AG04450 (cell line): ENCODE data around the gene SPACA7. TPM values are rescaled to one million over a fixed set of nuclear protein-coding genes. Genes with fewer than 3 reads are reported as not detected.

Experiments
- CTCF ChIA-PET: fragments of 300-600, 350-600 bp; formaldehyde crosslinking; extraction: SDS; loops from one replicate; lab custom pipeline; 2022; ENCODE audit warnings: antibody characterized with exemption, inconsistent platforms; lab: Charles Lee
- POLR2A ChIA-PET: fragments of 350-600 bp; formaldehyde crosslinking; extraction: SDS; loops from one replicate; lab custom pipeline; 2021; ENCODE audit warnings: antibody characterized with exemption, inconsistent platforms; lab: Yijun Ruan, JAX
- DNase-seq: peaks from one replicate; pipeline ENCODE4 v3.0.0-alpha.2; 2011; ENCODE audit warnings: low read depth, low spot score
- H3K27ac ChIP-seq: one replicate; pipeline ENCODE4 v1.5.1; 2012; ENCODE audit warnings: low read depth, low read length, control low read depth
- H3K27me3 ChIP-seq: one replicate; pipeline ENCODE4 v1.6.0; 2012; ENCODE audit warnings: low read length; ENCODE audit not compliant: control insufficient read depth, insufficient read depth
- H3K4me3 ChIP-seq: 2 replicates; pipeline ENCODE4 v1.5.1; 2011; ENCODE audit warnings: mild to moderate bottlenecking, low read depth, low read length, control low read depth
- H3K9me3 ChIP-seq: 2 replicates; pipeline ENCODE4 v1.5.1; 2012; ENCODE audit warnings: low read length; ENCODE audit not compliant: control insufficient read depth, insufficient read depth
- polyA plus RNA-seq: library from polyadenylated mRNA; depleted of rRNA; stranded (reverse); fragments of >200 nt; gene quantifications from 2 replicates; pipeline ENCODE4 v1.2.3, GENCODE V29; 2011
- TF ChIP-seq, protein P1 (sequence below): IDR thresholded peaks from 2 replicates; pipeline ENCODE4 v1.5.1; 2011; ENCODE audit warnings: low read depth, low read length, control low read depth, inconsistent platforms

Gene SPACA7
- polyA plus RNA-seq, 1 experiment = not detected

DNA sequence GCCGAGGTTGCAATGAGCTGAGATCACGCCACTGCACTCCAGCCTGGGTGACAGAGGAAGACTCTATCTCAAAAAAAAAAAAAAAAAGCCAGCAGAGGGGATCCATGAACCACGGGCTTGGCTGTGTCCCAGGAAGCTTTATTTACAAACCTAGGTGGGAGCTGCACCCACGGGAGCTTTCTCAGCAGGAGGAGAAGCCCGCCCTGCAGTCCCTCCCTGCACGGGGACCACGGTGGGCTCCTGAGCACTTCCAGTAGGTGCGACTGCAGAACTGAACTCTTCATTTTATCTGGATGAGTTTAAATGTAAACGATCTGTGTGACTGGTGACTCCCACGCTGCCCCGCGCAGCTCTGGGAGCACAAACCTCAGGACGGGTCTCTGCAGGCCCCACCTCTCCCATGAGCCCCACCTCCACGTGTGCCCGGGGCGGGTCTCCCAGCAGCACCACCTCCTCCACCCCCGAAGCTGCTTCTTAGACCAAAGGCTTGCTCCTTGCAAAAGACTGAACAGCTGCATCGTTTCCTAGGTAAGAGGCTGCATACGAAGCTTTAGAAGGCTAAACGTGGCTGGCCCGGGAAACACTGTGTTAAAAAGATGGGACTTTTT is 66.4 kb downstream of the SPACA7 start:
- no peak for DNase-seq
- POLR2A ChIA-PET = no interaction called here

DNA sequence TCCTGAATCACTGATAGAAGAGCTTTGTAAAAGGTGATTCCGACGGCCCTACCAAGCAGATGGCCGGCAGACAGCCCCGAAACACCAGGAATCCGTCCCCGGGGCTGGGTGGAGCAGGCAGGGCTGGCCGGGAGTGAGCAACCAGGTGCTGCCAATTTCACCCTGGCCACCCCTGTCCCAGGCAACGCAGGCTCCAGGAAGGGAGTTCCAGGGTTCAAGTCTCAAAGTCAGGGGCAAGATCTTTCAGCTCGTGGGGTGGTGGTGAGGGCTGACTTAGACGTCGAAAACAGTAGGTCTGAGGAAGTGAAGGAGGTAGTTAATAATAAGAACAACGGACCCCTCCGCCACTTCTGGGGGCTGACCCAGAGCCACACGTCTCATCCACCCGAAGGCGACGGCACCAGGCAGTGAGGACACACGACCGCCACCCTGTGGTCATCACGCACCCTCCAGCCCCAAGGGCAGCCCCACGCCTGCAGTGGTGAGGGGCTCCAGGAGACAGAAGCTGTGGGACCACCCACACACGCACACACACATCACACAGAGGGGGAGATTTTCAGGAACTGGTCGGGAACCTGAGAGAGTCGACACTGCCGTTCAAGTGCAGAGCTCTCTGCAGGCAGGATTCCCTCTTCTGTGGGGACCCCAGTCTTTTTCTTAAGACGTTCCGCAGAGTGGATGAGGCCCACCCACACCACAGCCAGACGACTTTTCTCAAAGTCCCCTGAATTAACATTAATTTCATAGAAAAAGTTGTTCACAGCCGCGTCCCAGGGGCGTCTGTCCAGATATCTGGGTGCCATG is 67.2 kb downstream of the SPACA7 start:
- TF ChIP-seq, protein P1, sequence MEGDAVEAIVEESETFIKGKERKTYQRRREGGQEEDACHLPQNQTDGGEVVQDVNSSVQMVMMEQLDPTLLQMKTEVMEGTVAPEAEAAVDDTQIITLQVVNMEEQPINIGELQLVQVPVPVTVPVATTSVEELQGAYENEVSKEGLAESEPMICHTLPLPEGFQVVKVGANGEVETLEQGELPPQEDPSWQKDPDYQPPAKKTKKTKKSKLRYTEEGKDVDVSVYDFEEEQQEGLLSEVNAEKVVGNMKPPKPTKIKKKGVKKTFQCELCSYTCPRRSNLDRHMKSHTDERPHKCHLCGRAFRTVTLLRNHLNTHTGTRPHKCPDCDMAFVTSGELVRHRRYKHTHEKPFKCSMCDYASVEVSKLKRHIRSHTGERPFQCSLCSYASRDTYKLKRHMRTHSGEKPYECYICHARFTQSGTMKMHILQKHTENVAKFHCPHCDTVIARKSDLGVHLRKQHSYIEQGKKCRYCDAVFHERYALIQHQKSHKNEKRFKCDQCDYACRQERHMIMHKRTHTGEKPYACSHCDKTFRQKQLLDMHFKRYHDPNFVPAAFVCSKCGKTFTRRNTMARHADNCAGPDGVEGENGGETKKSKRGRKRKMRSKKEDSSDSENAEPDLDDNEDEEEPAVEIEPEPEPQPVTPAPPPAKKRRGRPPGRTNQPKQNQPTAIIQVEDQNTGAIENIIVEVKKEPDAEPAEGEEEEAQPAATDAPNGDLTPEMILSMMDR = peak; percentile 24; the same call in 1 of the 2 replicates
- H3K9me3 ChIP-seq = no peaks in the 10 kb centered on the region; the same call in 1 of the 2 replicates
- H3K4me3 ChIP-seq = no peak overlapping the region
- CTCF ChIA-PET = interaction anchor here (0.5 to 4.2 kb wide), 8 partner anchors 15 to 1530 kb away, joined by 3 to 63 read pairs (median 6); no protein-coding TSS in a partner anchor
- H3K27me3 ChIP-seq = peaks cover 4% of the 10 kb centered on the region
- DNase-seq = no peak
- no peak overlapping the region for H3K27ac ChIP-seq
- POLR2A ChIA-PET = no interaction called here

More for the DNA sequence above, 66.4 kb downstream of the SPACA7 start:
- Histone ChIP-seq H3K4me3 (no peak overlapping the region), H3K9me3 (no peaks in the 10 kb centered on the region; the same call in 1 of the 2 replicates), H3K27me3 (peaks cover 4% of the 10 kb centered on the region), H3K27ac (no peak overlapping the region)
- CTCF ChIA-PET = interaction anchor here (0.5 to 4.2 kb wide), 6 partner anchors 17 to 1529 kb away, joined by 3 to 63 read pairs (median 7); no protein-coding TSS in a partner anchor
- TF ChIP-seq, protein P1 = no peak

DNA sequence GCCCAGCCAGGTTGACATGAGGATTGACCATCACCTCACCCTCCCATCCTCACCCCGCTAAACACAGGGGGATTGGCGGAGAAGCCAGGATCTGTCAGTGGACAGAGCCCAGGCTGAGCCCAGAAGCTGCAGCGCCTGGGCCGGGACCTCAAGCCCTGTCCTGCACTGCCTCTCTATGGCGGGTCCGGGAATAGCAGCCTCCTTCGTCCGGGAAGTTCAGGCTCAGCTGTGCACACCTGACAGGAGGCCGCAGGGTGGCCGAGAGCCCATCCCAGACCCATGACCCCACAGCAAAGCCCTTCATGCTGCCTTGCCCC is 67.8 kb downstream of the SPACA7 start:
- ChIA-PET POLR2A (no interaction called here), CTCF (interaction anchor here (0.6 to 4.2 kb wide), 4 partner anchors 14 to 969 kb away, joined by 3 to 63 read pairs (median 8); no protein-coding TSS in a partner anchor)
- no peak for DNase-seq
- no peak overlapping the region for H3K27ac ChIP-seq
- H3K9me3 ChIP-seq = no peaks in the 10 kb centered on the region; the same call in 1 of the 2 replicates
- TF ChIP-seq, protein P1 = peak; percentile 89
- no peak overlapping the region for H3K4me3 ChIP-seq
- H3K27me3 ChIP-seq = peaks cover 7% of the 10 kb centered on the region

- ChIA-PET CTCF (interaction anchor here (0.6 to 4.2 kb wide), 4 partner anchors 15 to 970 kb away, joined by 3 to 63 read pairs (median 8); no protein-coding TSS in a partner anchor), POLR2A (interaction anchor here (0.6 kb wide), 1 partner anchor 1729 kb away, joined by 6 read pairs; no protein-coding TSS in a partner anchor)
- no peak for DNase-seq
- TF ChIP-seq, protein P1 = no peak
- H3K9me3 ChIP-seq = no peaks in the 10 kb centered on the region; the same call in 1 of the 2 replicates
- peaks cover 7% of the 10 kb centered on the region for H3K27me3 ChIP-seq
- no peak overlapping the region for H3K27ac ChIP-seq
- no peak overlapping the region for H3K4me3 ChIP-seq
These were observed 68.6 kb downstream of the SPACA7 start for GRCh38 chr13:112444416-112445399.
